ENCODE data around the gene SLC14A1. TPM values are rescaled to one million over a fixed set of nuclear protein-coding genes. Genes with fewer than 3 reads are reported as not detected.
A peak's percentile ranks its signal among the peaks of the same experiment; 100 is the strongest.

SLC14A1 gene
- polyA plus RNA-seq, 3 donors from 2014 or later = 3.8 to 12.4 (median 5.1) TPM

GRCh38 chr18:45690975-45691815 lies 32.8 kb upstream of the SLC14A1 start:
- Mint-ChIP-seq H3K36me3 (peaks cover 12 to 23% (median 23%) of the 10 kb centered on the region in 3 donors), H3K4me1 (peaks cover 54% of the 10 kb centered on the region in 2 donors), H3K4me3 (peak overlapping the region; percentile 38 to 72 (median 62)), H3K9me3 (peaks cover 3 to 19% (median 16%) of the 10 kb centered on the region in 6 donors), H3K27me3 (ENCODE audit: low read depth in 3 of 3) (peaks cover 2 to 9% (median 5%) of the 10 kb centered on the region in 3 donors), H3K27ac (peak overlapping the region in 5 of 6 donors; percentile 17 to 85 (median 69))
- DNase-seq = peak; percentile 66 to 72 (median 67)

- Mint-ChIP-seq H3K4me3 (no peak overlapping the region), H3K9me3 (peaks cover 3 to 25% (median 20%) of the 10 kb centered on the region in 6 donors), H3K4me1 (peaks cover 48% of the 10 kb centered on the region in 2 donors), H3K27me3 (ENCODE audit: low read depth in 3 of 3) (peaks cover 2 to 8% (median 5%) of the 10 kb centered on the region in 3 donors), H3K27ac (no peak overlapping the region), H3K36me3 (peaks cover 12 to 26% (median 23%) of the 10 kb centered on the region in 3 donors)
- DNase-seq = no peak
Observed at GRCh38 chr18:45691816-45692179, 32.2 kb upstream of the SLC14A1 start.

- no peaks in the 10 kb centered on the region for H3K4me1 Mint-ChIP-seq
- H3K27me3 Mint-ChIP-seq (ENCODE audit: low read depth in 3 of 3) = peaks cover 0 to 2% (median 0%) of the 10 kb centered on the region in 3 donors
- H3K36me3 Mint-ChIP-seq = peaks cover 30 to 46% (median 38%) of the 10 kb centered on the region in 3 donors
- no peak for DNase-seq
- H3K27ac Mint-ChIP-seq = no peak overlapping the region
- peaks cover 23 to 72% (median 60%) of the 10 kb centered on the region in 6 donors for H3K9me3 Mint-ChIP-seq
- H3K4me3 Mint-ChIP-seq = no peak overlapping the region
Observed at GRCh38 chr18:45702708-45703265, 21.2 kb upstream of the SLC14A1 start.

- no peak overlapping the region for H3K4me3 Mint-ChIP-seq
- H3K27ac Mint-ChIP-seq = no peak overlapping the region
Observed at GRCh38 chr18:45708831-45709230, 15.2 kb upstream of the SLC14A1 start.

GRCh38 chr18:45712061-45712460 lies 11.9 kb upstream of the SLC14A1 start:
- Mint-ChIP-seq H3K36me3 (peaks cover 31 to 50% (median 39%) of the 10 kb centered on the region in 3 donors), H3K4me3 (no peak overlapping the region), H3K4me1 (peaks cover 5% of the 10 kb centered on the region in 2 donors), H3K9me3 (peaks cover 5 to 33% (median 26%) of the 10 kb centered on the region in 6 donors), H3K27me3 (ENCODE audit: low read depth in 3 of 3) (no peaks in the 10 kb centered on the region), H3K27ac (peak overlapping the region in 1 of 6 donors; percentile 46)
- DNase-seq = no peak

More at GRCh38 chr18:45708831-45709230, 15.2 kb upstream of the SLC14A1 start:
- Mint-ChIP-seq H3K27me3 (ENCODE audit: low read depth in 3 of 3) (peaks cover 0 to under 1% (median 0%) of the 10 kb centered on the region in 3 donors), H3K4me1 (peaks cover 3 to 5% of the 10 kb centered on the region in 2 donors), H3K9me3 (peaks cover 8 to 52% (median 42%) of the 10 kb centered on the region in 6 donors), H3K36me3 (peaks cover 43 to 56% (median 45%) of the 10 kb centered on the region in 3 donors)
- no peak for DNase-seq

GRCh38 chr18:45713239-45713638 lies 10.7 kb upstream of the SLC14A1 start:
- no peaks in the 10 kb centered on the region for H3K27me3 Mint-ChIP-seq (ENCODE audit: low read depth in 3 of 3)
- peaks cover 2 to 25% (median 18%) of the 10 kb centered on the region in 6 donors for H3K9me3 Mint-ChIP-seq
- peaks cover 5% of the 10 kb centered on the region in 2 donors for H3K4me1 Mint-ChIP-seq
- H3K27ac Mint-ChIP-seq = peak overlapping the region in 1 of 6 donors; percentile 15
- no peak for DNase-seq
- peaks cover 22 to 41% (median 33%) of the 10 kb centered on the region in 3 donors for H3K36me3 Mint-ChIP-seq
- H3K4me3 Mint-ChIP-seq = no peak overlapping the region

GRCh38 chr18:45715212-45715780 lies 8.7 kb upstream of the SLC14A1 start:
- Mint-ChIP-seq H3K4me3 (no peak overlapping the region), H3K36me3 (peaks cover 7 to 27% (median 26%) of the 10 kb centered on the region in 3 donors), H3K27me3 (ENCODE audit: low read depth in 3 of 3) (no peaks in the 10 kb centered on the region), H3K27ac (peak overlapping the region in 1 of 6 donors; percentile 21), H3K9me3 (peaks cover 0 to 6% (median 3%) of the 10 kb centered on the region in 6 donors), H3K4me1 (peaks cover 5% of the 10 kb centered on the region in 2 donors)
- no peak for DNase-seq

- Mint-ChIP-seq H3K27me3 (ENCODE audit: low read depth in 3 of 3) (no peaks in the 10 kb centered on the region), H3K4me3 (no peak overlapping the region), H3K9me3 (no peaks in the 10 kb centered on the region), H3K27ac (no peak overlapping the region), H3K36me3 (peaks cover 6 to 19% (median 17%) of the 10 kb centered on the region in 3 donors), H3K4me1 (peaks cover 0 to 2% of the 10 kb centered on the region in 2 donors)
- no peak for DNase-seq
Observed at GRCh38 chr18:45719106-45719505, 4.9 kb upstream of the SLC14A1 start.

- H3K4me3 Mint-ChIP-seq = no peak overlapping the region
- DNase-seq = peak; percentile 50 to 63 (median 53)
- no peaks in the 10 kb centered on the region for H3K27me3 Mint-ChIP-seq (ENCODE audit: low read depth in 3 of 3)
- peaks cover 19 to 33% (median 29%) of the 10 kb centered on the region in 3 donors for H3K36me3 Mint-ChIP-seq
- no peak overlapping the region for H3K27ac Mint-ChIP-seq
- no peaks in the 10 kb centered on the region for H3K4me1 Mint-ChIP-seq
- no peaks in the 10 kb centered on the region for H3K9me3 Mint-ChIP-seq
Observed at GRCh38 chr18:45722899-45723298, 1.1 kb upstream of the SLC14A1 start.

GRCh38 chr18:45724601-45725000 lies 620 bp downstream of the SLC14A1 start:
- Mint-ChIP-seq H3K27ac (no peak overlapping the region), H3K4me3 (no peak overlapping the region), H3K4me1 (no peaks in the 10 kb centered on the region), H3K9me3 (no peaks in the 10 kb centered on the region), H3K36me3 (peaks cover 19 to 39% (median 29%) of the 10 kb centered on the region in 3 donors), H3K27me3 (ENCODE audit: low read depth in 3 of 3) (peaks cover 0 to 3% (median 0%) of the 10 kb centered on the region in 3 donors)
- no peak for DNase-seq

- no peaks in the 10 kb centered on the region for H3K9me3 Mint-ChIP-seq
- H3K27me3 Mint-ChIP-seq (ENCODE audit: low read depth in 3 of 3) = peaks cover 0 to 3% (median 0%) of the 10 kb centered on the region in 3 donors
- no peak for DNase-seq
- no peak overlapping the region for H3K4me3 Mint-ChIP-seq
- H3K27ac Mint-ChIP-seq = peak overlapping the region in 1 of 6 donors; percentile 45
- H3K4me1 Mint-ChIP-seq = peaks cover 0 to 3% of the 10 kb centered on the region in 2 donors
- peaks cover 19 to 43% (median 33%) of the 10 kb centered on the region in 3 donors for H3K36me3 Mint-ChIP-seq
Observed at GRCh38 chr18:45725336-45725735, 1.4 kb downstream of the SLC14A1 start.

GRCh38 chr18:45726603-45727002 lies 2.6 kb downstream of the SLC14A1 start:
- Mint-ChIP-seq H3K27ac (no peak overlapping the region), H3K27me3 (ENCODE audit: low read depth in 3 of 3) (peaks cover 0 to 3% (median 0%) of the 10 kb centered on the region in 3 donors), H3K36me3 (peaks cover 21 to 46% (median 37%) of the 10 kb centered on the region in 3 donors), H3K4me1 (peaks cover 8 to 9% of the 10 kb centered on the region in 2 donors), H3K4me3 (no peak overlapping the region), H3K9me3 (no peaks in the 10 kb centered on the region)
- no peak for DNase-seq

GRCh38 chr18:45727068-45727467 lies 3.1 kb downstream of the SLC14A1 start:
- no peak overlapping the region for H3K4me3 Mint-ChIP-seq
- H3K36me3 Mint-ChIP-seq = peaks cover 25 to 48% (median 42%) of the 10 kb centered on the region in 3 donors

More at GRCh38 chr18:45727068-45727467, 3.1 kb downstream of the SLC14A1 start:
- Mint-ChIP-seq H3K9me3 (no peaks in the 10 kb centered on the region), H3K4me1 (peaks cover 8 to 9% of the 10 kb centered on the region in 2 donors), H3K27me3 (ENCODE audit: low read depth in 3 of 3) (peaks cover 0 to 3% (median 0%) of the 10 kb centered on the region in 3 donors), H3K27ac (no peak overlapping the region)
- DNase-seq = no peak

Measured in immature natural killer cell (primary cell).